GM19240 (cell line): ENCODE results near the gene POF1B.
"Not testable (repeated sequence)": the region's sequence is repeated elsewhere in the genome, so short reads cannot be mapped to it uniquely, and the experiment has no call there.

Experiments used
- DNase-seq: peaks from one replicate; pipeline ENCODE4 v3.0.0; 2011; ENCODE audit warnings: low spot score; ENCODE audit not compliant: insufficient read length

Gene POF1B

GRCh38 chrX:85379174-85379907, at the start of gene POF1B:
POF1B (minus strand) TSS chrX:85379665; CDS start chrX:85379454, 211 bp downstream.
- no peak for DNase-seq

- no peak for DNase-seq
These were observed 49.6 kb upstream of the POF1B start for GRCh38 chrX:85429066-85429465.

- no peak for DNase-seq
These were observed 39.8 kb upstream of the POF1B start for GRCh38 chrX:85419293-85419692.

- DNase-seq, result no peak
These were observed 12.4 kb upstream of the POF1B start for GRCh38 chrX:85391878-85392238.

GRCh38 chrX:85391185-85391877, 11.9 kb upstream of the POF1B start:
- no peak for DNase-seq

- DNase-seq, result no peak
These were observed 2.1 kb upstream of the POF1B start for GRCh38 chrX:85381602-85382001.

GRCh38 chrX:85378461-85378860, 1.0 kb downstream of the POF1B start:
- no peak for DNase-seq

- DNase-seq, result no peak
These were observed 4.1 kb downstream of the POF1B start for GRCh38 chrX:85375333-85375738.

GRCh38 chrX:85365370-85365995, 14.0 kb downstream of the POF1B start:
- DNase-seq, result no peak

- DNase-seq, result no peak
These were observed 20.4 kb downstream of the POF1B start for GRCh38 chrX:85359051-85359450.

GRCh38 chrX:85345523-85345922, 33.9 kb downstream of the POF1B start:
- no peak for DNase-seq

GRCh38 chrX:85327060-85327333, 52.5 kb downstream of the POF1B start:
- DNase-seq, result no peak

- no peak for DNase-seq
These were observed 53.0 kb downstream of the POF1B start for GRCh38 chrX:85326234-85327059.

GRCh38 chrX:85311348-85311747, 68.1 kb downstream of the POF1B start:
- not testable (repeated sequence) for DNase-seq

GRCh38 chrX:85309717-85310116, 69.7 kb downstream of the POF1B start:
- DNase-seq, result no peak

- DNase-seq, result no peak
These were observed 75.9 kb downstream of the POF1B start for GRCh38 chrX:85303544-85303943.

- DNase-seq, result no peak
These were observed 90.3 kb downstream of the POF1B start for GRCh38 chrX:85288992-85289723.

GRCh38 chrX:85285286-85285685, 94.2 kb downstream of the POF1B start:
- DNase-seq, result not testable (repeated sequence)

GRCh38 chrX:85244450-85245211, 134.8 kb downstream of the POF1B start:
- DNase-seq, result no peak

GRCh38 chrX:85243761-85244449, 135.6 kb downstream of the POF1B start, which contains the start of the genes SATL1 and ZNF711:
SATL1 (minus strand) TSS chrX:85243779; CDS start chrX:85108968, 134,811 bp downstream.
ZNF711 (plus strand) TSS chrX:85243991; CDS start chrX:85247573, 3,582 bp downstream.
- peak; percentile 1 for DNase-seq
